Measurements from ENCODE around the gene EIF2S2.

Gene EIF2S2

DNA sequence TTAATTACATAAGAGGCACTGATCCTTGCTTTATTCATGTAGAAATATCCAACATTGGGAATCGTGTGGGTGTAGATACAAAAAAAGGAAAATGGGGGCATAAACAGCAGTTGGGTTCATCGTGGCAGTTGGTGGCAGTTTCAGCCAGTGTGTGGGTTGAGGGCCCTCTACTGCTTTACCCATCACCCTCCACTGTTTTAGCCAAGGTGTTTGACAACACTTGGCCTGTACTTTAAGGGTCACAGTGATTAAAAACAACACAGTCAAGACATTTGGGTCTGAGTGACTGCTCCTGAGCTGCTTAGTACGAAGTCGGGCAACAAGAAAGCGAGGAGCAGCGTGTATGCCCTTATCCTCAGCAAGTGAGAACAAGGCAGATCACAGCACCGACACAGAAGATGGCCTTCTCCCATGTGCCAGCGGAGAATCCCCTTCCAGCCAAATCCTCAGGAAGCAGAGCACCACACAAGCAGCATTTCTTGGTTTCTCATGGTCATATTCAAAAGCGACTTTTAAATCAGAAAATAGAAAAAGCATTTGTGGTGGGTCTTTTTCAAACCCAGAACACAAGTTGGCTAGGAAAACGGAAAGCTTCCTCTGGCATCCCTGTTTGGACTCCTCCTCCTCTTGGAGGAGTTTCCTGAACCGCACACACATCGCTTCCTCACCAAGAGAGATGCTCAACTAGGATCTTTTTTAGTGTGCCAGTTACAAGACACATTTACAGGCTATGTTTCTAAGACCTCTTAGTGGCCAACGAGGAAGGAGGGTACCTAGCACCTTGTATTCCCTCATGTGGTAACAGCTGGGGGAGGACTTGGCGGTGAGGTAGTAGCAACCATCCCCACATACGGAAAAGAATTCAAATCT, 23.5 kb downstream of the EIF2S2 start:
- DNase-seq, result no peak

DNA sequence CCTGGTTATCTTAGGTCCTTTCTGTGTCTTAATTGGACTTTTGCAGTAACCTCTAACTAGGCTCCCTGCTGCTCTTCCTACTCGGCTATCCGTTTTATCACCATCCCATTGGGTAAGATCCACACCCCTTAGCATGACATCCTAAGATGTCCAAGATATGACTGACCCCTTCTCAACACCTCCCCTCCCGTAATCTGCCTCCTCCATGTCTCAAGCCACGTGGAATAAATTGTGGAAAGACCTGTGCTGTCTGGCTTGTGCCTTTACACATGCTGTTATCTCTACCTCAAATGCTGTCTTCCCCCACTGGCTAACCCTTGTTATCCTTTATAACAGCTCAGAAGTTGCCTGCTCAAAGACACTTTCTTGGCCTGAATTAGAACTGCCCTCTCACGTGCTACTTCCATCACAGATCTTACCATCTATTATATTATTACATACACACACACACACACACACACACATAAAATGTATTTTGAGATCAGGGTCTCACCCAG, 26.5 kb downstream of the EIF2S2 start:
- no peak for DNase-seq

DNA sequence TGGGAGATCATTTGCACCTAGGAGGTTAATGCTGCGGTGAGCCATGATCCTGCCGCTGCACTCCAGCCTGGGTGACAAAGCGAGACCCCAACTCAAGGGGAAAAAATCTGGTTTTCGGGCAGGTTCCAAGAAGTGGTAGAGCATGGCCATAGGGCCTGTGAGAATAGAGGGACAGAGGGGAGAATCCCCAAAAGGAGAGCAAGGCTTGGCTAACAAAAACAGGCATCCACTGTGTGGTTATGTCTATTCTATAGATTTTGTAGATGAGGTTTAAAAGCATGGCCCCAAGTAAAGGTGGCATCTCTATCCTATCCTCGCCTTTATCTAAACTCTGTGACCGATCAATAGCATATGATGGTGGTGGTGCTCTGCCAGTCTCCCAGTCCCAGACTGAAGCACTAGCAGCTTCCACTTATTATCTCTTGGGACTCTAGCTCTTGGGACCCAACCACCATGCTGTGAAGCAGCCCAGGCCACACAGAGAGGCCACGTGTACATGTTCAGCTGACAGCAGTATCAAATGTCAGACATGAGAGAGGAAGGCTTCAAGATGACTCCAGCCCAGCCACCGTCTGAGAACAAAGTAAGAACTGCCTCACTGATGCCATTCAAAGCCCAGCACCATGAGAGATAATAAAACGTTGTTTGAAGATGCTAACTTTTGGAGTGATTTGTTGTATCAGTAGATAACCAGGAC, 27.7 kb downstream of the EIF2S2 start:
- DNase-seq, result peak; percentile 27

DNA sequence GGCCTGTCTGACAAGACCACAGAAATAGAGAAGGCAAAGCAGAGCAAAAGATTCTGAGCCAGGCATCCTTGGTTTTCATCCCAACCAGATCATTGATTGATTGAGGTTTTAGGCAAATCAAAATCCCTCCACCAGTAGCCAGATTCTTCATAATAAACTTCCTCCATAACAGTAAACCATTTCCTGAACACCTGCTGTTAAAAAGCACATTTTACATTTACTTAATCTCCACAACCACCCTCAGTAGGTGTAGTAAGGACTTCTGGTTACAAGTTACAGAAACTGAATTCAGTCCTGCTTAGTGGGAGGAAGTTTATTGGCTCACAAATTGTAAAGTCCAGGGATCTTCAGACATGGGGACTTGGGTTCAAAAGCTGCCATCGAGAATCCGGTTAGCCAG, 28.3 kb downstream of the EIF2S2 start:
- no peak for DNase-seq

DNA sequence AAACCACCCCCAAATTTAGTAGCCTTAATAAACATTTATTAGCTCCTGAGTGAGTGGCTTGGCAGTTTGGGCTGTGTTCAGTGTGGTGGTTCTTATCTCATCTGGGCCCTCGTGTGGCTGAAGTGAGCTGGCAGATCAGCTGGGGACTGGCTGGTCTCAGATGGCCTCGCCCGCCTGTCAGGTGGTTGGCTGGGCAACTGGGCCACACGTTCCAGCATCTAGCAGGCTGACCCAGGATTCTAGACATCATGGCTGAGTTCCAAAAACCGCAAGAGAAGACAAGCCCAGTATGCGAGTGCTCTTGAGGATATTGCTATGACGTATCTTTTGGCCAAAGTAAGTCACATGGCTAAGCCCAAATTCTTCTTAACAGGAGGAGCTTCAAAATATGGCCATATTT, 28.9 kb downstream of the EIF2S2 start:
- DNase-seq, result no peak

DNA sequence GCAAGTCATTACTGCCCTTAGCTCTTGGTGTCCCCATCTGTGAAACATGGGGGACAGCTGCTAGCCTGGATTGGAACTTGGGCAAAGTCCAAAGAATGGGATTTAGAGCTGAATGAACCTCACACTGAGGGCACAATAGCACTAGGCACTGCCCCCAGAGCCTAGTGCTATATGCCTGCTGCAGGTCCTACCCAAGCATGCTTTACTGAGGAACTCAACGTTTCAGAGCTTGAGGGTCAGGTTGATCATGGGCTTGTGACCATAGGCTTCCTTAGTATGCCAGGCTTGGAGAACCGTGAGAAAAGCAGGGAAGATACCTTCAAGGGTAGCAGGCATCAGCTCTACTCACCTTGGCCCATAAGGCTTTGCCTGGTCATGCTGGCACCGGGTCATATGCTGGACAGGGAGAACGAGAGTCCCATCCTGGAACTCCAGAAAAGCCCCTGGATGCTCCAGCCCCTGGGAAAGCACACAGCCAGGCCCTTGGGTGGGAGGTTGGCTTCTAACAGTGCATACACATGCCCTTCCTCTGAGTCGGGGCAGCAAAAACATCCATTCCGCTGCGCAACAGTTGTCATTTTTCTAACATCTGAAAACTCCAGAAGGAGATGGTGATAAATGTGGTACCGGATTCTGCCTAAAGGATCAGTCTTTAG, 29.7 kb downstream of the EIF2S2 start:
- no peak for DNase-seq

DNA sequence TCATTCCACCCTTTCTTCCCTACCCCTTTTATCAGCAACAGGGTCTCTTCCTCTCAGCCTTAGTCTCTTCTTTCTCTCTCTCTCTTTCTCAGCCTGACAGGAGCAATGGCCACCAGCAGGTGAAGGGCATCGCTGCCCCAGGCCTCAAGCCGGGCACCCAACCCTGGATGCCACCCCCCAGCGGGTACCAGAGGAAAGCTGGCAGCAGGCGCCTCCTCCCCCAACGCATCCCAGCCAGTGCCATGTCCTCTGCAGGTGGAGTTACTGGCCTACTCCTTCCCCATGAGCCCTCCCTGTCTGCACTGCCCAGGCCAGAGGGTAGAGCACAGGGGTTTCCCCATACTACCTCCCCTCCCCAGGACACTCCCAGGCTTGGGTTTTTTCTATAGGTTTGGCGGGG, 32.2 kb downstream of the EIF2S2 start:
- no peak for DNase-seq

DNA sequence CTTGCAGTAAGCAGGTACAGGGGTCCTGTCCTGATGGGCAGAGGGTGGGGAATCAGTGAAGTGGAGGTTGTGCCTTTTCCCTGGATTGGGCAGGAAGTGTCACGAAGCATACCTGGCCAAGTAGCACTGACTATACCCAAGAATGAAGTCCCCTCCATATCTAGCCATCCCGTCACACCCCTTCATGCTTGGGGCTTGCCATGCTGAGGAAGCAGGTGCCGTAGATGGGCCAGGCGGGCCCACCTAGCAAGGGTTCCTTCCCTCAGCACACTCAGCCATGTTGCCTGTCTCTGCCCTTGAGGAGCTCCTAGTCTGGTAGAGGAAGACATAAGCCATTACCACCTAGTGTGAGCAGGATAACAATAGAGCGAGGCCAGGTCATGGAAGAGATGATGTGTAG, 33.5 kb downstream of the EIF2S2 start:
- no peak for DNase-seq

DNA sequence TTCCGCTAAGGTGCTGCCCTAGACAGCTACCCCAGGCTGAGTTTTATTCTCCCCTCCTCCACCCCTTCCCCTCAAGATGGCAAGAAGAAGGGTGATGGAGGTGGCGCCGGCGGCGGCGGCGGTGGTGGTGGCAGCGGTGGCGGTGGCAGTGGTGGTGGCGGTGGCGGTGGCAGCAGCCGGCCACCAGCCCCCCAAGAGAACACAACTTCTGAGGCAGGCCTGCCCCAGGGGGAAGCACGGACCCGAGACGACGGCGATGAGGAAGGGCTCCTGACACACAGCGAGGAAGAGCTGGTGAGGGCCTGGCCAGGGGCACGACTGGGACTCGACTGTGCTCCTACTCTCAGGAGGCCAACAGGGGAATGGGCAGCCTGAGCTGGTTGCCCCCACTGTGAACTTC, 35.1 kb downstream of the EIF2S2 start:
- no peak for DNase-seq

DNA sequence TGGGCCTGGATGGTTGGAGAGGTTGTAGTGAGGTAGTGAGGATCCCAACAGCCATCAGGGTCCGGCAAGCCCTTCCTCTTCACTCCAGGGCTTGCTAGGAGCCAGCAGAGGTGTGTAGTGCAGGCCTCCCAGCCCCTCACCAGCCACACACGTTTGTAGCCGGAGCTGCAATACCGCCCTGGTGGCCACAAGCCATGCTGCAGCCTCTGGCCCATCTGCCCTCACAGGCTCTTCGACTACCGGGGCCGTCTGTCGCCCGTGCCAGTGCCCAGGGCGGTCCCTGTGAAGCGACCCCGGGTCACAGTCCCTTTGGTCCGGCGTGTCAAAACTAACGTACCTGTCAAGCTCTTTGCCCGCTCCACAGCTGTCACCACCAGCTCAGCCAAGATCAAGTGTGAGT, 36.4 kb downstream of the EIF2S2 start:
- DNase-seq, result no peak

DNA sequence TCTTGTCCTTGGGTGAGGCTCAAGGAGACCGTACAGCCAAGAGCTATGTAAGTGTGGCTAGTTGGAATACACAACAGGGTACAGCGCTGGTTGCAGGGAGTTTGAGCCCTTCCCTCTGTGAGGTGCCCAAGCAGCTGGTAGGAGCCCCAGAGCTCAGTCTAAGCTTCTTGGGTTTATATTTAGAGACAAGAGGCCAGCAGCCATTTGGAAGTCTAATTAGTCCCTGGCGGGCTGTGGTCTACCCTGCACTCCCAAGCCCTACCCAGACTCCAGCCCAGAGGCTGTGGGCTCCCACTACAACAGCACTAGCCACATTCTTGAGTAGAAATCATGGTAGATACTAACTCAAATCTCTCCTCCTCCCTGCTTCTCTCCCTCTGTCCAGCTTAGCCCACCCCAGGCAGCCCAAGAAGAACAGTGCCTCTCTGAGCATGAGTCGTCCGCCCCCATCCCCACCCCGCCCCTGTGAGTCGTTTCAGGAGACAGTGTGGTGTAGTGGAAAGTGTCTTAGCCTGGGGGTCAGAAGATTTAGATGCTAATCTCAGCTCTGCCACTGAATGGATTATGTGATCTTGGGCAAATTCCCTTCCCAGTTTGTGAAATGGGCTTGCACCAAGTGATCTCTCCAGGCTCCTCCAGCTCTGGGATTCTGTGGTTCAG, 37.8 kb downstream of the EIF2S2 start:
- DNase-seq, result no peak

DNA sequence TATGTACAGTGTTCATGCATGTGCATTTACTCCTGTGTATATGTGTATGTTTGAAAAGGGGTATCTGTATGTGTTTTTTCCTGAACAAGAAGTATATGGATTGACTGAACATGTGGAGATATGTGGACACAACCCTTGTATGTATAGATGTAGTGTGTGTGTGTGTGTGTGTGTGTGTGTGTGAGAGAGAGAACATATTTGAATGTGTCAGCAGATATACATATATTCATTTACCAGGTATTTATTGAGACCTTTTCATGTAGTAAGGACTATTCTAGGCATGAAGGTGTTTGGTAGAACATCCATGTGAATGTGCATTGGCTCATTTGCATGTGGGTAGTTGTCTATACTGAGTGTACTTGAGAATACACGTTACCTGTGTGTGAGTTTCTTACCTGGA, 39.3 kb downstream of the EIF2S2 start:
- DNase-seq, result no peak

DNA sequence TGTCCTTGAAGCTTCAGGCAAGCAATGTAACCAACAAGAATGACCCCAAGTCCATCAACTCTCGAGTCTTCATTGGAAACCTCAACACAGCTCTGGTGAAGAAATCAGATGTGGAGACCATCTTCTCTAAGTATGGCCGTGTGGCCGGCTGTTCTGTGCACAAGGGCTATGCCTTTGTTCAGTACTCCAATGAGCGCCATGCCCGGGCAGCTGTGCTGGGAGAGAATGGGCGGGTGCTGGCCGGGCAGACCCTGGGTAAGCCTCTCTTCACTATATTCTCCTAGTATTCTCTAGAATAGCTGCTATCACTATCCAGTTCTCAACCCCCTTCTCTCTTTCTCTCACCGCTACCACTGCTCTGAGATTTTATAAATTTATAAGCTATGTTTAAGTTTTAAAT, 40.0 kb downstream of the EIF2S2 start:
- no peak for DNase-seq

DNA sequence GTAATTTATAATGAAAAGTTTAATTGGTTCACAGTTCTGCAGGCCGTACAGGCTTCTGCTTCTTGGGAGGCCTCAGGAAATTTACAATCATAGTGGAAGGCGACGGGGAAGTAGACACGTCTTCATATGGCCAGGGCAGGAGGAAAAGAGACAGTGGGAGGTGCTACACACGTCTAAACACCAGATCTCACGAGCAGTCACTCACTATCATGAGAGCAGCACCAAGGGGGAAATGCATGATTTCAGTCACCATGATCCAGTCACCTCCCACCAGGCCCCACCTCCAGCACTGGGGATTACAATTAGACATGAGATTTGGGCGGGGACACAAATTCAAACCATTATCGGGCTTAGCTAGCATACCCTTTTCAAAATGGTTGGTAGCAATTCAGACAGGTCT, 41.2 kb downstream of the EIF2S2 start:
- DNase-seq, result no peak

DNA sequence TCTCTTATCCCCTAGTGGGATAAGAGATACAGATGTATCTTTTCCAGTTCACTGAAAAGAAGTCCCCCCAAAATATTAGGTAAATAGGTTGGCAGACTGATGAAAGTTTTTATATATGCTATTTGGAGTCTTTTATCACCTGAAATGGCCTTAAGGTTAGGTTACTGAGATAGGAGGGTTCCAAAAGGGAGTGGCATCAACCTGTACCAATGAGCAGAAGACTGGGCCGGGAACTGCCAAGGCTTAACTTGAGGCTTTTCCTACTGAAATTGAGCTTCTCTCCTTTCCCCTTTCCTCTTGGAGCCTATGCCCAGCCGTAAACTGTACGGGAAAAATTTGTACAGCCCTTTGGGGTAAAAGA, 42.0 kb downstream of the EIF2S2 start:
- no peak for DNase-seq

DNA sequence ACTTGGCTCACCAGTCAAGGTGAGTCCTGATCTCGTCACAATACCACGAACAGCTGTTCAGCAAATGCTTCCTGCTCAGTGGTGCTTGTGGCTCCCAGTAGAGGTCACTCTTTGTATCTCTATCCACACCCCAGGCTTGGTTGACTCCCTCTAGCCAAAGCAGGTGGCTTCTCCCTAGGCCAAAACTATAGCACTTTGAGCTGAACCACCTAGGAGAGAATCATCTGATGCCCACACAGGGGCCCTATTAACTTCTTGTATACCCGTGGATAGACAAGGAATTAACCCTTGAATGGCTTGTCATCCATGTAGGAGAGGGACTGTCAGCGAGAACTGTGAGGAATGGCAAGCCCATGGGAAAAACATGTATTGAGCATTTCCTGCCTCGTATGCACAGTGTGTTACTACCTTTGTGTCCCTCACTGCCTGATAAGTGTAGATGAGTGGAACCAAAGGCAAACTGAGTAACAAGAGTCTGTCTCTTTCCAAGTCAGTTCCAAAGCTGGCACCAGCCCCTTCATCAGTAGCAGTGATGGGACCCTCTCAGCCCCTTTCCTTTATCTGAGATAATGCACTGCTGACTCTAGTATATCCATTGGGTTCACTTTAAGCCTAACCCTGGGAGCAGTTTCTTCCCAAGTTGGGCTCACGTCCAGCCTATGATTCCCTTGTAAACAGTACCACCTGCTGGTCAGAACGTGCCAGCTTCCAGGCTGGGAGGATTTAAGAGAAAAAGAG, 42.5 kb downstream of the EIF2S2 start:
- peak; percentile 70 for DNase-seq

DNA sequence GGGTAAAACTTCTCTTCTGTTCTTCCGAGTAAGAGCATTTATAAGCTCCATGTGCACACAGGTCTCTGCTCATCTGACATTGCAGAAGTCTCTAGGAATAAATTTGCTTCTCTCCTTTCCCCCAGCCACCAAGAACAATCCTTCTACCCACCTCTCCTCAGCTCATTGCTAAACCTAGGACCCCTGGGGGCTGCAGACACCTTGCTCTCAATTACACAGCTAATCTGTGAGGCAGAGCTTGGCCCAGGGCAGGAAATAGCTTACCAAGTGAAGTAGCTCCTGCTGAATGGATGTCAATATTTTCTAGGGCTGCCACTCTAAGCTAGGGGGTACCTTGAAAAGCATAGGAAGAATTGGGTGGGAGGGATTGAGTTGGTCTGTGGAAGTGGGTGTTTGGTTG, 44.0 kb downstream of the EIF2S2 start:
- no peak for DNase-seq

DNA sequence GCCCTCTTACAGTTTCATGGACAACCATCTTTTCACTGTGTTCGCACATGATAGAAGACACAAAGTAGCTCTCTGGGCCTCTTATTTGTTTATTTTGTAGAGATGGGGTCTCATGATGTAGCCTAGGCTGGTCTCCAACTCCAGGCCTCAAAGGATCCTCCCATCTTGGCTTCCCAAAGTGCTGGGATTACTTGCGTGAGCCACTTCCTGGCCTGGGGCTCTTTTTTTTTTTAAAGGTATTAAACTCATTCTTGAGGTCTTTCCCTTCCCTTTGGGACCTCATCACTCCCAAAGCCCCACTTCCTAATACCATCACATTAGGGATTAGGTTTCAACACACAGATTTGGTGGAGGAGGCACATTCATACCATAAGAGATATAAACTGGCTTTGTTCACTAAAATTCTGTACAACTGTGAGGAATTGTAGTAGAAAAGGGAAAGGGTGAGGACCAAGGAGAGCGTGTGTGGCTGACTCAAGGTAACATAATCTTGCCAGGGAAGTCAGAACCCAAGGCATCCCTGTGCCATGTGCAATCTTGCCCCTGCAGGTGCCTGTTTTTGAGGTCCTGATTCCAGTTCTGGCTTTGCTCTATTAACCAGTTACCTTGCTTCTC, 45.5 kb downstream of the EIF2S2 start:
- no peak for DNase-seq

DNA sequence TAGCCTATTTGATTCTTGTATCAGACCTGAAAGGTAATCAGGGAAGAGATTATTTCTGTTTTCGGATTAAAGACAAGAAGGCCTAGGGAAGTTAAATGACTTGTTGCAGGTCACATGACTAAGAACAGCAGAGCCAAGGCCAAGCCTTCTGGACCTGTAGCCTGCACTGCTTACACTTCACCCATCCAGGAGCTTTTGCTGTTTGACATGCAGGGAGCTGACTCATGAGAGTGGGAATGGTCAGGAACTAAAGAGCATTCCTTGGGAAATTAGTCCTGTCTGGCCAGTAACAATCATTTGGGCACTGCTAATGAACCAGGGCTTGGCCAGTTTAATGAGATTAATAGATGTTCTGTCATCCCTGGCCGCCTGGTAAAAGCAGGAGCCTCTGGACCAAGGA, 46.8 kb downstream of the EIF2S2 start:
- DNase-seq, result no peak

DNA sequence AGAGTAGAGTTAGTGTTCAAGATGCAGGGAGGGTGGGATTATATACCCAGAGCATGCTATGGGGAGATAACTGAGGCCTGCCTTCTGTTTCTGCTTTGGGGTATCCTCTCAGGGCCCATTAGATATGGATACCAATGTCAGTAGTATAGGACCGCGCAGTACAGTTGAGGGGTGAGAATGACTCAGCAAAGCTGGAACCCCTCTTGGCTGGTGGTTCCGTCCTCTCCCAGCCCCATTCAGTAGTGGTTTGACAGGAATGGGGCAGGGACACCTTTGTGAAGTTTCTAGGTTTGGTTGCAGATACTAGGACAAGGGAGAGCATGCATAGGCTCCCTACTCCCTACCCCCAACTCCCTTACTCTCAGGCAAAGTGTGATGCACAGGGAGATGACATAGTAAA, 47.8 kb downstream of the EIF2S2 start:
- DNase-seq, result no peak

DNA sequence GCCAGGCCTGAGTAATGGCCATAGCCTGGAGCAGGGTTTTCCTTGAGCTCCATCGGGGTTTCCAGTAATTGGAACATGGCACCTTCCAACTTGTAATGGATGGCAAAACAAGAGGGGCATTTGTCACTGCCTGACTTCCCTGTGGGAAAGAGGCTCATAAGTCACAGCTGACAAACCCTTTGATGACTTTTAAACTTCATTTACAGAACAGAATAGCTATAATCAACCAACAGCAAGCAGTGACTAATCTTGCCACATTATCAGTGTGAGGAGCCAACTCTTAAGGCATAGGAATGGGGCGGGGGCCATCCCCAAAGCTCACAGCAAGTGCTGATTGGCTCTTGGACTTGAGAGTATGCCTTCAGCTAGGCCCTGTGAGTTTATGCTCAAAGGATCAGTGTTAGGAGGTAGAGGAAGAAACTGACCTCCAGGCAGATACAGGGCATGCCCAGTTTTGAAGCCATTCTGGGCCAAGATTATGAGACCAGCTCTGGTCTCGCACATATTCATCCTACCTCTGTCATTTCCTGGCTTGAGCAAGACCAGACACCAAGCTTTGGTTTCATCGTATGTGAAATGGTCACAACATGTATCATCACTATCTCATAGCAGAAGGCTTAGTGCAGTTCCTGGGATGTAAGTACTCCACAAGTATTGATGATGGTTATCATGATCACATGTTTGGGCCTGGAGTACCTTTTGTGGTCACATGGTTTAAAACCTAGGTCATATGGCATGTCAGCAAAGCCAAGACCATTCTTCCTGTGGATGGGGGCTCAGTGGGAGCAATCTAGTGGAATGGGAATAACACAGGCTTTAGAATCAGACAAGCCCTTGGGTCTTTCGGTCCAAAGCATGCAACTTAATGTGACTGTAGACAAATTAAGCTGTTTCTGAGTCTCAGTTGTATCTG, 49.2 kb downstream of the EIF2S2 start:
- DNase-seq, result no peak

All from NCI-H1436 (cell line).